Activated CD8-positive, alpha-beta memory T cell treated with anti-CD3 and anti-CD28 coated beads, Interleukin-2, amount 50 U/mL, for 24 hours (primary cell): ENCODE data around the gene ST3GAL3.

ENCODE experiments used
- DNase-seq: peaks from one replicate; pipeline ENCODE4 v3.0.0-alpha.2; 2020; ENCODE audit errors: extremely low read depth

ST3GAL3 gene

GRCh38 chr1:43850591-43851233, 143.4 kb downstream of the ST3GAL3 start:
- no peak for DNase-seq

DNA sequence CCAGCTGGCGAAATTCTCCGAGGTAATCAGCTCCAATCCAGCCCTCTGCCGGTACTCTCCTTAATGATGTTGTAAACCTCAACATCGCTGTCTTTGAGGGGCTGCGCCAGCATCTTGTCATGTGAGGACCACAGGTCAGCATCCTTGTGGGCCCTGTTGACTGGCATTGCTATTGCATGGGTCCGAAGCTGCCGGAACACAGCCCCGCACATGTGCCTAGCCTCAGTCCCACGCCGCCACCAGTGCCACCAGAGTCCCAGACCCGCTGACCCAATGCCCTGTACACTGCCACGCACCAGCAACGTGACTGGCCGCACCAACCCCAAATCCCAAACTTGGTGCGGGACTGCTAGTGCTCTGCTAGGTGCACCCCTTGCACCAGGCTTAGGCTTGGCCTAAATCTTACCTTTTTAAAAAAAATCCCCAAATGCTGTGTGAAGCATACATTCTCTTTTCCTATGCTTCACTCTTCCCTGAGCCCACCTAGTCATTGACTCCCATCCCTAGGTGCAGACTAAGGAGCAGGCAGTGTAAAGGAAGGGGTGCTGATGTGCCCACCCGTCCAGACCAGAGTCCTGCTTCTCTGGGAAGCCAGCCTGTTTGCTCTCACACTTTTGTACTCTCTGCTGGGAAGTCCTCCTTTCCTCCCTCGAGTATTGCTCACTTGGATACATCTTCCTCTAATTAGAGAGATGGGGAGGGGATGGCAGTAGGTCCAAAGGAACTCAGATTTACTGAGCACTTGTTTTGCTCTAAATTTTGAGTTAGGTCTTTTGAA, 144.4 kb downstream of the ST3GAL3 start:
- no peak for DNase-seq

GRCh38 chr1:43853161-43853921, 146.0 kb downstream of the ST3GAL3 start:
- DNase-seq, result no peak

- DNase-seq, result no peak
Measured at GRCh38 chr1:43854473-43854872, 147.1 kb downstream of the ST3GAL3 start.

GRCh38 chr1:43856188-43856587, 148.9 kb downstream of the ST3GAL3 start:
- no peak for DNase-seq

GRCh38 chr1:43857163-43857562, 149.8 kb downstream of the ST3GAL3 start:
- no peak for DNase-seq

DNA sequence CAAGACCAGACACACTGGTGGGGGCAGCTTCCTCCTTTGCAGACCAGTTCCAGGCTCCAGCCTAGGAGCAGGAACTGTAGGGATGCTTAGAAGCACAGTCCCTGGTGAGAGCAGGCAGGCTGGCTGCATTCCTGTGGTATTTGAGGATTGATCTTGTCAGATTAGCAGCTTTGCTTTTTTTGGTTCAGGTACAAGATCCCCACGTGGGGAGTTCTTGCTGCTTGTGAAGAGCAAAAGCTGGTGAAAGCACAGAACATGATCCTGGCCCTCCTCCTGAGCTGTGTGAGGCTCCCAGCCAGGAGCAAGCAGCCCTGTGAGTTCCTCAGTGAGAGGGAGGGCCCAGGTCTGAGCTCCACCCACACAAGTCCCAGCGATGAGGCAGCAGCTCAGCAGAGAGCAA, 151.0 kb downstream of the ST3GAL3 start:
- no peak for DNase-seq

DNA sequence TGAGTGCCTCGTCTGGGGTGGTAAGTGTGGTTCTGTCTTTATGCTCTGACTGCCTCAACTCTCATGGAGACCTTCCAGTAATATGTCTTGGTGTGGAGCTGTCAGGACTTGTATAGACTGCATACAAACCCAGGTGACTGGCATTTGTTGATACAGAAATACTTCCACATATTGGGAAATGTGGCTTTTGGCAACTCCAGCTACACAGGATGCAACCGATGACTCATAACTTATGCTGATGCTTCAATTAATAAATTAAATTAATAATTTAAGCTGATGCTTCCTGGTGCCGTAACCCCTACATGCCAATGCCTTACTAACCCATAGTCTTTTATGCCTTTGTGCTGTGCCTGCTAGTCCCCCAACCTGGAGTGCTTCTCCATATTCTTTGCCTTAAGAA, 154.0 kb downstream of the ST3GAL3 start:
- DNase-seq, result no peak

- DNase-seq, result no peak
Measured at GRCh38 chr1:43861988-43862735, 154.8 kb downstream of the ST3GAL3 start.

DNA sequence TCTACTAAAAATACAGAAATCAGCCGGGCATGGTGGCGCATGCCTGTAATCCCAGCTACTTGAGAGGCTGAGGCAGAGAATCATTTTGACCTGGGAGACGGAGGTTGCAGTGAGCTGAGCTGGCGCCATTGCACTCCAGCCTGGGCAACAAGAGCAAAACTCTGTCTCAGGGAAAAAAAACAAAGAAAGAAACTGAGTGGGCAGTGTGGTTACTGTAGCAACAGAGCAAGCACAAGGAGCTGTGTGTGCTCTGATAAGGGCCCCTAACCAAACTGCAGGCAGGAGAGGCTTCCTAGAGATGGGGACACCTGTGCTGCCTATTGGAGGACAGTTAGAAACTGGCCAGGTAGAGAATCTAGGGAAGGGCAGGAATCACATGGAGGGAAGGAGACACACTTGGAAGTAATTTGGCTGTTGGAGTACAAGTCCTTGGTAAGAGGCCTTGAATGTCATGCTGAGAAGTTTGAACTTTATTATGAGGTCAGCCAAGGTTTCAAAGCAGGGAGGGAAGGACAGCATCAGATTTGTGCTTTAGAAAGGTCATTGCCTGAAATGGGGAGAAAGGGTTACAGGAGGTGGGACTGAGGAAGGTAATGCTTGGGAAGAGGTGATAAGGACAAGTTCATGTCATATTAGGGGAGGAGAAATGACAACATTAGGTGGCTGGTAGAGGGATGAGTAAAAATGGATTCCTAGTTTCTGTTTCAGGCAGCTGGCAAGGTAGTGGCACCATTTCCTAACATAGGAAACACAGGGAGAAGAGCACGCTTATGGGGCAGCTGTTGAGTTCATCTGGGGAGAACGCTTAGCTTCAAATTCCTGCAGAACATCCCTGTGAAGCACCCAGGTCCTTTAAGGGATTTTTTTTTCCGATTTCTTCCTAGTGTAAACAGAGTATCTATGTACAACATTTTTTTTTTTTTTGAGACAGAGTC, 157.0 kb downstream of the ST3GAL3 start:
- DNase-seq, result no peak

DNA sequence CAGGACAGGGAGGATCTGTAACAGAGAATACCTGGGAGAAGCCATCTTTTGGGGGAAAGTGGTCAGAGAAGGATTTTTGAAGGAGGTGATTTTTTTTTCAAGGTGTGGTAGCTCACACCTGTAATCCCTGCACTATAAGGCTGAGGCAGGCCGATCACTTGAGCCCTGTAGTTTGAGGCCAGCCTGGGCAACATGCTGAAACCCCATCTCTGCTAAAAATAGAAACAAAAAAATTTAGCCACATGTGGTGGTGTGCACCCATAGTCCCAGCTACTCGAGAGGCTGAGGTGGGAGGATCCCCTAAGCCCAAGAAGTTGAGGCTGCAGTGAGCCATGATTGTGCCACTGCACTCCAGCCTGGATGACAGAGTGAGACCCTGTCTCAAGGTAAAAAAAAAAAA, 158.9 kb downstream of the ST3GAL3 start:
- DNase-seq, result no peak

- DNase-seq, result no peak
Measured at GRCh38 chr1:43867976-43868740, 160.8 kb downstream of the ST3GAL3 start.

GRCh38 chr1:43868741-43869067, 161.4 kb downstream of the ST3GAL3 start:
- DNase-seq, result no peak

DNA sequence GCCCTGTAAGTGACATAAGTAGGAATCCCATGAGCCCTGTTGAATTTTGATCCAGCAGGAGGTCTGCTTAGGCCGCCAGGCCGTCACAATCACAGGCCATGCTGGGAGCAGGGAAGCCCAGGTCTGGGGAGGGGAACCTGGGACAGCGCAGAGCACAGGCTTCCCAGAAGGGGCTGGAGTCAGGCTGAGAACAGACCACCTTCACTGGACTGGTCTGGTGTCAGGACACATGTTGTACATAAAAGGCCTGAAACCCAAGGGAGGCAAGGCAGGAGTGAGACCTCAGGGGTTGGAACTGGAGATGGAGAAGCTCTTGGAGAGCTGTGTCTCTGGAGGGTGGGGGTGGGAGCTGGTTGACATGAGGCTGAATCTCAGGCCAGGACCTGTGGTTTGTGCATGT, 163.0 kb downstream of the ST3GAL3 start:
- DNase-seq, result no peak

GRCh38 chr1:43871181-43871910, 164.0 kb downstream of the ST3GAL3 start:
- DNase-seq, result no peak

- no peak for DNase-seq
Measured at GRCh38 chr1:43872280-43872679, 164.9 kb downstream of the ST3GAL3 start.

DNA sequence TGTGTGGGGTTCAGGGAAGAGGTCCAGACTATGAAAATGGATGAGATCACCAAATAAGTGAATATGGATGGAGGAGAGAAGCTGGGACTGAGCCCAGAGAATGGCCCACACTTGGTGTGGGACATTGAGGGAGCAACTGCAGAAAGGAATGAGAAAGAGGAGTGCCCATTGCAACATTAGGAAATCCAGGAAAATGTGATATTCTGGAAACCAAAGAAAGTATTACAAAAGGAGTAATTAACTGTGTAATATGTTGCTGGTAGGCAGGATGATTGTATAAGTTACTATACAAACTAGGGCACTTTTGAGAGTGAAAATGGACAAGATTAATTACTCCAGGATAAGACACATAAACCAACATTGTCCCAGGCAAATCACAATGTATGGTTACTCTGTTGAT, 166.5 kb downstream of the ST3GAL3 start:
- DNase-seq, result no peak

DNA sequence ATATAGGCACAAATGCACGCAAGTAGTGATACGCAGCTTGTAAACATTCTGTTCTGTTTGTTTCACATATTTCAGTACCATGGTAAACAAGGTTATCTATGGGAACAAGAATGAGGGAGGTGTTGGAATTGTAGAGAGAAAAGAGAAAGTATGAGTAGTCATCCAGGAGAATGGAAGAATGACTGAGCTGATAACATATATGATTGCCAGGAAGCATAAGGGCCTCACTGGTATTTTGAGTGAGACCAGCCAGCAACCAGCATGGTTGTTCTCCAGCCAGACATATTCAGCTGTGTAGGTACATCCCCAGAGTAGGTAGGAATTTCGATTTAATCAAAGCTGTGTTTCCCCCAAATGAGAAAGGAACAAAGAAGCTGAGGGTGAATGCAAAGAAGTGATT, 167.4 kb downstream of the ST3GAL3 start:
- no peak for DNase-seq

- DNase-seq, result no peak
Measured at GRCh38 chr1:43875331-43875730, 168.0 kb downstream of the ST3GAL3 start.

DNA sequence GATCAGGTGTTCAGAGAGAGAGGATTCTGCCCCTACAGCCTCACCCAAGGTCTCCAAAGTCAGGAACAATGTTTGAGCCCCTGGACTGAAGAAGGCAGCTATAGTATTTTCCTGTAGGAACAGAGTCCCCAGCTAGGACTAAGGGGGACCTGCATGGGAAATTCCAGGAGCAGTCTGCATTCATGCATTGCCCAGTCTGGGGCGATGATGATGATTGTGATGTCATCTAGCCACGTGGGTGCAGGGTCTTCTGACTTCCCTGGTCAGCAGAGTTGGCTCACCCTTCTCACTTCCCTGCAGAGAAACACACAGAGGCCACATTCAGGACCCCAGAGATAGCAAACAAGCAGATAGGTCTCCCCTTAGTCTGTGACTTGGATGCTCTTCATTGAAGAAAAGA, 169.8 kb downstream of the ST3GAL3 start:
- no peak for DNase-seq
